Activated CD8-positive, alpha-beta memory T cell treated with anti-CD3 and anti-CD28 coated beads, Interleukin-2, amount 50 U/mL, for 1 hour (primary cell): Measurements from ENCODE around the gene IFI44L.

ENCODE experiments used
- DNase-seq: peaks from one replicate; pipeline ENCODE4 v3.0.0-alpha.2; 2020; ENCODE audit errors: extremely low read depth

IFI44L gene

DNA sequence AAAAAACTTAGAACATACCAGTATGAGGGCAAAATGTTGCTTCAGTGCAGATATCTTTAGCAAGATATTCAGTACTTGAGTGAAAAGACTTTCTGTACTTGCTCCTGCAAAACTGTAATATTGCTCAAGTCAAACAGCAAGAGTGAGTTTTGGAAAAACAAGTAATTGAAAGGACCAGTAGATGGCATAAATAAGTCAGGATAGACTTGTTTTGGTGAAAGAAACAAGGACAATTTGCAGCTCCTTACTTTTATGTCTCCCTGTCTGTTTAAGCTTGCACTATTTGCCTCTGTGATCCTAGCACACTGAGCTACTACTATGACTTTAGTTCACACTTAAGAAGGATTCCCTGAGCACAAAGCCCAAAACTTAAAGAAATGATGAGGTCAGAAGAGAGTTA is 68.4 kb downstream of the IFI44L start:
- no peak for DNase-seq

DNA sequence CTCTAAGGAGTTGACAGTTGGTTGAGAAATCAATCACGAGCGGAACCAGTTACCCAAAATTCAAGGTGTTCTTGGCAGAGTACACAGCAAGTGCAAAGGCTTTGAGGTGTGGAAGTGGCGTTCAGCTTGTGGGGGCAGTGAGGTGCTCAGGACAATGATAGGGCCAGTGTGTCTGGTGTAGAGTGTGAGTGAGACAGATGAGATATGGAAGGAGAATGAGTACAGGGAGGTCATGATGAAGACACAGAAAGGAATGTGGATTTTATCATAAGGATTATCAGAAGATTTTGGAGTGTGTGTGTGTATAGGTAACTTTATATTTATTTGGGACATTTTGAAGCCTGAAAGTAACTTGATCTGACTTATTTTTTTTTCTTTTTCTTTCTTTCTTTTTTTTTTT is 70.3 kb downstream of the IFI44L start:
- no peak for DNase-seq

DNA sequence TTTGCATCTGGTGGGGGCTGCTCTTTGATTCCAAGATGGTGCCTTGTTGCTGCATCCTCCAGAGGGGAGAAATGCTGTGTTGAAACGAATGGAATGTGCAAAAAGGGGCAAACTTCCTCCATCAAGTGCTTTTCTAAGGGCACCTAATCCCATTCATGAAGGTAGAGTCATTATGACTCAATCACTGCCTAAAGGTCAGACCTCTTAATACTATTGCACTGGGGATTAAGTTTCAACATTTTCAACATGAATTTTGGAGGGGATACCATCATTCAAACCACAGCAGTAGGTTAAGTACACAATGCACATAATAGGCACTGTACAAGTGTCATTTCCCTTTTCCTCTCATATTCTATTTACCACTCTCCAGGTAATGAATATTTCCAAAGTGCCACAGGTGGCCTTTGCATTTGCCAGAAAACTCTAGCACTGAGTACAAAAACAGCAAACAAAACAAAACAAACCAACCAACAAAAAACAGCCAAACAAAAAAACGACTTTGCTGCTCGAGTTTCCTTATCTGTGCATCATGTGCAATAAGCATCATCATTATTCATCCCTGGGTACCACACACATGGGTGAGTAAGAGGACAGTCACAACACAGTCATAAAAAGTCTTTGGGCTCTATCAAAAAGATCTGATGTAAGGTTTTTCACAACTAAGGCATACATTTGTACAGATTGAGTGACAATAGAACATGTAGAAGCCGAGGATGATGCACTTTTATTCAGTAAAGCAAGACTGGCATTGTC is 71.9 kb downstream of the IFI44L start:
- DNase-seq, result no peak
